H1 (cell line): ENCODE results near the gene DOCK6. TPM values are rescaled to one million over a fixed set of nuclear protein-coding genes. Genes with fewer than 3 reads are reported as not detected.

Source experiments
- CTCF ChIA-PET: fragments of 300-600 bp; sonication (Branson Sonifier 250); formaldehyde crosslinking; loops from one replicate; lab custom pipeline; 2021; ENCODE audit not compliant: partially characterized antibody; lab: Charles Lee
- POLR2A ChIA-PET: fragments of 300-600 bp; sonication (Branson Sonifier 250); formaldehyde crosslinking; loops from one replicate; lab custom pipeline; 2021; ENCODE audit warnings: inconsistent platforms; ENCODE audit not compliant: partially characterized antibody; lab: Charles Lee
- DNase-seq, 2 experiments: peaks; one replicate each; pipeline versions ENCODE4 v3.0.0 to v3.0.0-alpha.2; 2010 to 2022; ENCODE audit warnings: low spot score in 2 of 2, low read depth in 1 of 2, mixed read lengths in 1 of 2
- FAIRE-seq: peaks from 2 replicates; lab custom pipeline; 2011; peaks lifted over from hg19 to GRCh38; lab: Jason Lieb, UNC
- H2AFZ ChIP-seq: 2 replicates; pipeline ENCODE4 v1.8.1; 2012; ENCODE audit warnings: low read length, inconsistent platforms
- H2AK5ac ChIP-seq: 2 replicates; pipeline ENCODE4 v1.6.1; 2013; ENCODE audit warnings: low read depth, low read length
- H2BK120ac ChIP-seq: replicated peaks from 2 replicates; pipeline ENCODE3; 2013; ENCODE audit warnings: low read depth, low read length, inconsistent platforms
- H2BK12ac ChIP-seq: 2 replicates; pipeline ENCODE4 v1.6.1; 2013; ENCODE audit warnings: low read depth, low read length
- H2BK15ac ChIP-seq: 2 replicates; pipeline ENCODE4 v1.6.1; 2013; ENCODE audit warnings: low read length
- H2BK20ac ChIP-seq: 2 replicates; pipeline ENCODE4 v1.6.1; 2013; ENCODE audit warnings: low read length
- H2BK5ac ChIP-seq: 2 replicates; pipeline ENCODE4 v1.6.1; 2013; ENCODE audit warnings: low read depth, low read length
- H3K14ac ChIP-seq: 2 replicates; pipeline ENCODE4 v1.6.1; 2013; ENCODE audit warnings: inconsistent platforms; ENCODE audit not compliant: insufficient read length
- H3K18ac ChIP-seq: 2 replicates; pipeline ENCODE4 v1.6.1; 2013; ENCODE audit warnings: low read length; ENCODE audit errors: extremely low read depth
- H3K23ac ChIP-seq: 2 replicates; pipeline ENCODE4 v1.6.1; 2013; ENCODE audit warnings: inconsistent platforms; ENCODE audit not compliant: insufficient read length
- H3K23me2 ChIP-seq: 2 replicates; pipeline ENCODE4 v1.6.1; 2013; ENCODE audit warnings: low read depth, low read length
- H3K27ac ChIP-seq: 2 replicates; pipeline ENCODE4 v1.6.1; 2011; ENCODE audit warnings: low read depth, low read length, inconsistent platforms
- H3K27me3 ChIP-seq, 4 experiments: replicated peaks in 1 of 4; 1 replicate in 1 of 4; 2 replicates in 3 of 4; pipeline versions ENCODE4 v1.6.1 to v1.8.1; 2011 to 2013; ENCODE audit warnings: low read length in 3 of 4, mild to moderate bottlenecking in 3 of 4, inconsistent platforms in 2 of 4, mixed read lengths in 2 of 4, moderate library complexity in 1 of 4; ENCODE audit not compliant: control insufficient read depth in 3 of 4, insufficient read depth in 3 of 4; ENCODE audit errors: extremely low read depth in 1 of 4
- H3K36me3 ChIP-seq, 4 experiments: 2 replicates each; pipeline versions ENCODE4 v1.6.1 to v1.8.1; 2011 to 2013; ENCODE audit warnings: mild to moderate bottlenecking in 4 of 4, low read length in 3 of 4, moderate library complexity in 2 of 4, control low read depth in 1 of 4, inconsistent platforms in 1 of 4; ENCODE audit not compliant: insufficient read depth in 4 of 4, control insufficient read depth in 2 of 4
- H3K4ac ChIP-seq: replicated peaks from 2 replicates; pipeline ENCODE3; 2013; ENCODE audit warnings: low read length, low read depth, mixed read lengths, inconsistent platforms; ENCODE audit not compliant: insufficient read length
- H3K4me1 ChIP-seq, 4 experiments: replicated peaks in 1 of 4; 1 replicate in 1 of 4; 2 replicates in 3 of 4; pipeline versions ENCODE4 v1.6.1 to v1.8.1; 2011 to 2013; ENCODE audit warnings: low read length in 3 of 4, inconsistent platforms in 2 of 4, mixed read lengths in 1 of 4; ENCODE audit not compliant: insufficient read depth in 4 of 4, control insufficient read depth in 3 of 4
- H3K4me2 ChIP-seq, 2 experiments: 2 replicates each; pipeline versions ENCODE4 v1.6.1 to v1.8.1; 2011 to 2013; ENCODE audit warnings: low read depth in 2 of 2, low read length in 2 of 2, control low read depth in 1 of 2, inconsistent platforms in 1 of 2, mild to moderate bottlenecking in 1 of 2; ENCODE audit not compliant: insufficient read depth in 1 of 2
- H3K4me3 ChIP-seq, 4 experiments: fragments of 200-600, 300-600 bp in 1 of 4; sonication (generic), shearing (Covaris generic), sonication (Bioruptor Twin) in 1 of 4; 2 replicates each; pipeline versions ENCODE4 v1.5.1 to v1.8.1; 2011 to 2016; ENCODE audit warnings: low read length in 4 of 4, low read depth in 3 of 4, control low read depth in 2 of 4, inconsistent platforms in 2 of 4, mild to moderate bottlenecking in 2 of 4, mixed read lengths in 1 of 4, moderate library complexity in 1 of 4; ENCODE audit not compliant: insufficient read depth in 2 of 4; ENCODE audit errors: extremely low read depth in 1 of 4
- H3K56ac ChIP-seq: replicated peaks from 2 replicates; pipeline ENCODE3; 2013; ENCODE audit warnings: low read depth, mild to moderate bottlenecking, mixed read lengths, low read length, inconsistent platforms; ENCODE audit not compliant: insufficient read length
- H3K79me1 ChIP-seq: 2 replicates; pipeline ENCODE4 v1.6.1; 2013; ENCODE audit warnings: low read depth, low read length, control low read depth
- H3K79me2 ChIP-seq, 2 experiments: 2 replicates each; pipeline versions ENCODE4 v1.6.1 to v1.8.1; 2012 to 2013; ENCODE audit warnings: low read length in 2 of 2, mild to moderate bottlenecking in 2 of 2, inconsistent platforms in 1 of 2; ENCODE audit not compliant: insufficient read depth in 2 of 2, control insufficient read depth in 1 of 2
- H3K9ac ChIP-seq, 4 experiments: replicated peaks in 1 of 4; 1 replicate in 1 of 4; 2 replicates in 3 of 4; pipeline versions ENCODE4 v1.6.1 to v1.8.1; 2011 to 2013; ENCODE audit warnings: low read depth in 3 of 4, low read length in 3 of 4, control low read depth in 2 of 4, mild to moderate bottlenecking in 2 of 4, moderate library complexity in 2 of 4, inconsistent platforms in 1 of 4; ENCODE audit errors: extremely low read depth in 1 of 4
- H3K9me3 ChIP-seq, 2 experiments: 2 replicates each; pipeline versions ENCODE4 v1.6.1 to v1.8.1; 2012 to 2013; ENCODE audit warnings: mild to moderate bottlenecking in 2 of 2, moderate library complexity in 2 of 2, control low read depth in 1 of 2, inconsistent platforms in 1 of 2, low read depth in 1 of 2, low read length in 1 of 2, mixed read lengths in 1 of 2; ENCODE audit not compliant: insufficient read depth in 2 of 2
- H4K20me1 ChIP-seq, 2 experiments: replicated peaks in 1 of 2; 2 replicates each; pipeline versions ENCODE3 to v1.8.1; 2011 to 2013; ENCODE audit warnings: inconsistent platforms in 2 of 2, low read length in 2 of 2, mild to moderate bottlenecking in 1 of 2; ENCODE audit not compliant: insufficient read depth in 2 of 2, control insufficient read depth in 1 of 2
- H4K5ac ChIP-seq: 2 replicates; pipeline ENCODE4 v1.6.1; 2013; ENCODE audit warnings: low read length, low read depth, mixed read lengths, inconsistent platforms; ENCODE audit not compliant: insufficient read length
- H4K8ac ChIP-seq: 2 replicates; pipeline ENCODE4 v1.8.0; 2013; ENCODE audit warnings: mild to moderate bottlenecking, moderate library complexity, low read length, inconsistent platforms; ENCODE audit not compliant: insufficient read depth; ENCODE audit errors: extremely low read depth
- H4K91ac ChIP-seq: replicated peaks from 2 replicates; pipeline ENCODE3; 2013; ENCODE audit warnings: low read length, mixed read lengths, inconsistent platforms; ENCODE audit not compliant: insufficient read length
- BACH1 ChIP-seq: IDR thresholded peaks from 2 replicates; pipeline ENCODE4 v1.6.1; 2012; ENCODE audit warnings: low read length, improper control_type of control experiment
- FOSL1 ChIP-seq: IDR thresholded peaks from 2 replicates; pipeline ENCODE4 v1.6.1; 2011; ENCODE audit warnings: mild to moderate bottlenecking, low read depth, low read length, moderate library complexity; ENCODE audit not compliant: insufficient read depth
- KDM1A ChIP-seq: fragments of 200-600, 300-600 bp; sonication (generic); IDR thresholded peaks from 2 replicates; pipeline ENCODE4 v1.7.1; 2016; ENCODE audit warnings: mild to moderate bottlenecking, low read length, borderline replicate concordance
- MAFK ChIP-seq: IDR thresholded peaks from 2 replicates; pipeline ENCODE4 v1.6.1; 2012; ENCODE audit warnings: low read depth, mild to moderate bottlenecking, improper control_type of control experiment, low read length
- NRF1 ChIP-seq: IDR thresholded peaks from 2 replicates; pipeline ENCODE4 v1.6.1; 2011; ENCODE audit warnings: mild to moderate bottlenecking, low read depth, low read length, improper control_type of control experiment
- POLR2A ChIP-seq, 2 experiments: IDR thresholded peaks; 1 replicate in 1 of 2; 2 replicates in 1 of 2; pipeline ENCODE4 v1.6.1; 2011; ENCODE audit warnings: low read depth in 2 of 2, low read length in 2 of 2, mild to moderate bottlenecking in 2 of 2; ENCODE audit errors: control extremely low read depth in 1 of 2
- RBBP5 ChIP-seq: IDR thresholded peaks from 2 replicates; pipeline ENCODE4 v1.7.1; 2012; ENCODE audit warnings: low read depth, mild to moderate bottlenecking, inconsistent platforms, low read length, moderate library complexity, borderline replicate concordance
- RFX5 ChIP-seq: IDR thresholded peaks from 2 replicates; pipeline ENCODE4 v1.6.1; 2011; ENCODE audit warnings: low read depth, low read length, improper control_type of control experiment, borderline replicate concordance
- WGBS, 2 experiments: shearing (Covaris generic) in 1 of 2; methylation state at CpG; one replicate each; pipeline versions ENCODE4 v1.1.6 to v1.1.7; 2013 to 2015; ENCODE audit warnings: low lambda C conversion rate in 2 of 2, mixed read lengths in 2 of 2, inconsistent platforms in 1 of 2, low coverage in 1 of 2, missing lambda C conversion rate in 1 of 2; ENCODE audit not compliant: insufficient replicate concordance in 2 of 2, insufficient coverage in 1 of 2, insufficient read length in 1 of 2; ENCODE audit errors: extremely low coverage in 1 of 2, missing lambda C conversion rate in 1 of 2; 5-methylcytosine and 5-hydroxymethylcytosine counted together
- polyA plus RNA-seq, 7 experiments: library from polyadenylated mRNA; depleted of rRNA in 3 of 7; stranded (reverse) in 5 of 7; unstranded in 2 of 7; fragments of >200 nt in 5 of 7; fragments of 200-250 nt in 2 of 7; gene quantifications; 1 replicate in 5 of 7; 2 replicates in 1 of 7; 4 replicates in 1 of 7; pipeline versions ENCODE4 v1.2.1 to v1.2.3, GENCODE V29; 2011 to 2013; ENCODE audit warnings: missing spikeins in 2 of 7, mixed read lengths in 2 of 7
- total RNA-seq: library from RNA; stranded (reverse); fragmentation: NEBNext Ultra II Directional; extraction: Animal tissue kit (Norgen Biotek cat#: 25700); gene quantifications from 2 replicates; pipeline ENCODE4 v1.2.1, GENCODE V29; 2021

DOCK6 gene
- total and polyA plus RNA-seq, 2 of the 8 experiments (the other 6 are each of a cell fraction or from before 2014, with no cell fraction given), result 25.5 to 54.7 TPM

DNA sequence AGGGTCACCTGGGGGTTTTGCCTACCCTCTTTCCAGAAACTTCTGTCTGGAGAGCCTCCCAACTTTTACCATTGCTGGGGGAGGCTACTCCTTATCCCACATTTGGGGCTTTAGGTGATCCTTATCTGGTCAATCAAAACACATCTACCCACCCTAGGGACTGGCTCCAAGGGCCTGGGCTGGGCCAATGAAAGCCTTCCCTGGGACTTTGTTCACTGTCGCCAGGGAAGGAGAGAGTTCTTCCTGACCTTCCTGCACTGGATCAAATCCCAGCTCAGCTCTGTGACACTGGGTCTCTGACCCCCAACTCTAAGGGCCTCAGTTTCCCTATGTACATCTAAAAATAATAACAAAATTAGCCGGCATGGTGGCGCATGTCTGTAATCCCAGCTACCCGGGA is 11.1 kb downstream of the DOCK6 start:
- Histone ChIP-seq H3K14ac (no peak overlapping the region), H3K18ac (no peak overlapping the region), H4K91ac (no peak overlapping the region), H3K36me3 (peaks cover 4 to 20% (median 13%) of the 10 kb centered on the region in 4 experiments; a peak in 6 of 8 replicates), H3K23ac (no peak overlapping the region), H3K9ac (no peak overlapping the region), H3K27ac (no peak overlapping the region), H3K4me2 (no peak overlapping the region), H2BK15ac (no peak overlapping the region), H2AFZ (no peak overlapping the region), H3K56ac (no peak overlapping the region), H2AK5ac (no peak overlapping the region), H3K79me2 (no peaks in the 10 kb centered on the region), H3K4me1 (peaks cover 0 to 5% (median 0%) of the 10 kb centered on the region in 4 experiments; a peak in 3 of 7 replicates), H2BK5ac (no peak overlapping the region), H4K8ac (no peak overlapping the region), H3K23me2 (no peaks in the 10 kb centered on the region), H3K79me1 (no peaks in the 10 kb centered on the region), H4K20me1 (peaks cover 0 to 6% of the 10 kb centered on the region in 2 experiments), H3K4ac (no peak overlapping the region), H2BK20ac (no peak overlapping the region), H2BK120ac (no peak overlapping the region), H3K4me3 (no peak overlapping the region), H2BK12ac (no peak overlapping the region), H3K9me3 (no peaks in the 10 kb centered on the region), H3K27me3 (no peaks in the 10 kb centered on the region), H4K5ac (no peak overlapping the region)
- POLR2A ChIA-PET, result no interaction called here
- FAIRE-seq (no peak), DNase-seq (no peak)
- TF ChIP-seq NRF1 (no peak), BACH1 (no peak), RBBP5 (no peak), KDM1A (no peak), FOSL1 (no peak), POLR2A (IDR thresholded peaks at IDR 0.05; ENCODE audit: control extremely low read depth in 1 of 2, low read depth in 2 of 2, low read length in 2 of 2) (no peak), MAFK (no peak), RFX5 (peak; percentile 87)
- CTCF ChIA-PET, result interaction anchor here (0.5 to 1.3 kb wide), 4 partner anchors 9 to 132 kb away, joined by 3 read pairs; no protein-coding TSS in a partner anchor
- WGBS, 2 experiments, result 95% methylated on average over 4 of the region's 4 CpGs; no CpG with 5 or more reads in 1 of the 2 experiments
